Fibroblast of the aortic adventitia (primary cell): ENCODE data around the gene CLIP3. TPM values are rescaled to one million over a fixed set of nuclear protein-coding genes. Genes with fewer than 3 reads are reported as not detected.
"Not testable (repeated sequence)": the region's sequence is repeated elsewhere in the genome, so short reads cannot be mapped to it uniquely, and the experiment has no call there.

Source experiments
- DNase-seq: peaks from one replicate; pipeline ENCODE4 v3.0.0-alpha.2; 2010; ENCODE audit warnings: low read depth
- H3K4me3 ChIP-seq: 2 replicates; pipeline ENCODE4 v1.5.1; 2011; ENCODE audit warnings: low read depth, mild to moderate bottlenecking, control low read depth, low read length, moderate library complexity
- CTCF ChIP-seq: IDR thresholded peaks from 2 replicates; pipeline ENCODE4 v1.5.1; 2011; ENCODE audit warnings: mild to moderate bottlenecking, low read length, control low read depth, inconsistent platforms; ENCODE audit not compliant: insufficient read depth
- total RNA-seq: library from RNA; depleted of rRNA; stranded (reverse); fragments of >200 nt; gene quantifications from 2 replicates; pipeline ENCODE4 v1.2.3, GENCODE V29; 2012; ENCODE audit warnings: low replicate concordance

CLIP3 gene
- 7.4 and 20.1 TPM in 2 replicates for total RNA-seq

- peak; percentile 22 for TF ChIP-seq CTCF
- peak; percentile 68 for DNase-seq
- peak within 1 kb of the TSS; percentile 90 for H3K4me3 ChIP-seq
These were observed at the start of gene CLIP3 for GRCh38 chr19:36032251-36033104. Gene CLIP3, minus strand, starts transcription at chr19:36032873. Its CDS starts 516 bp downstream, at chr19:36032357.

- peak; percentile 40 for DNase-seq
- no peak overlapping the region for H3K4me3 ChIP-seq
- TF ChIP-seq CTCF, result no peak
These were observed 49.2 kb upstream of the CLIP3 start for GRCh38 chr19:36081894-36082293.

- peak; percentile 9 for DNase-seq
- no peak overlapping the region for H3K4me3 ChIP-seq
- no peak for TF ChIP-seq CTCF
These were observed 48.7 kb upstream of the CLIP3 start for GRCh38 chr19:36081385-36081784.

GRCh38 chr19:36079389-36079945 is 46.8 kb upstream of the CLIP3 start:
- TF ChIP-seq CTCF, result no peak
- no peak overlapping the region for H3K4me3 ChIP-seq

GRCh38 chr19:36073121-36073876 is 40.6 kb upstream of the CLIP3 start:
- no peak for TF ChIP-seq CTCF
- no peak overlapping the region for H3K4me3 ChIP-seq
- DNase-seq, result no peak

More at GRCh38 chr19:36079389-36079945, 46.8 kb upstream of the CLIP3 start:
- DNase-seq, result no peak

GRCh38 chr19:36072081-36072480 is 39.4 kb upstream of the CLIP3 start:
- no peak overlapping the region for H3K4me3 ChIP-seq
- no peak for DNase-seq
- no peak for TF ChIP-seq CTCF

- DNase-seq, H3K4me3 ChIP-seq: not testable (repeated sequence)
These were observed 36.3 kb upstream of the CLIP3 start for GRCh38 chr19:36068810-36069499.
